ENCODE measurements around the gene NCR2. TPM values are rescaled to one million over a fixed set of nuclear protein-coding genes. Genes with fewer than 3 reads are reported as not detected.

Gene NCR2
- total RNA-seq, 1 experiment from 2014 or later, result not detected

- Histone ChIP-seq H3K79me2 (ENCODE audit: insufficient read depth, low read length) (no peaks in the 10 kb centered on the region), H3K14ac (ENCODE audit: insufficient read depth, low read length) (no peak overlapping the region), H3K9ac (ENCODE audit: extremely low read depth, insufficient read length, low read length) (no peak overlapping the region), H3K9me3 (ENCODE audit: control insufficient read depth, low read depth, low read length) (no peaks in the 10 kb centered on the region), H2BK12ac (ENCODE audit: insufficient read length, low read depth, low read length) (no peak overlapping the region), H3K79me1 (ENCODE audit: insufficient read depth, low read depth, low read length, poor library complexity, severe bottlenecking) (no peaks in the 10 kb centered on the region), H3K4me1 (ENCODE audit: insufficient read depth, low read length) (no peaks in the 10 kb centered on the region), H4K91ac (ENCODE audit: insufficient read length, low read depth, low read length) (no peak overlapping the region), H2AFZ (ENCODE audit: low read length) (no peak overlapping the region), H3K27me3 (ENCODE audit: insufficient read depth, low read length) (no peaks in the 10 kb centered on the region; the same call in 1 of the 2 replicates), H3K27ac (ENCODE audit: insufficient read length, low read depth, low read length) (no peak overlapping the region), H2BK120ac (ENCODE audit: low read depth, low read length, poor library complexity, severe bottlenecking) (no peak overlapping the region), H3K23me2 (ENCODE audit: insufficient read length, low read depth, low read length, poor library complexity, severe bottlenecking) (no peaks in the 10 kb centered on the region), H3K4me2 (ENCODE audit: insufficient read depth, insufficient read length, low read length) (no peak overlapping the region), H3K4ac (ENCODE audit: low read depth, low read length) (no peak overlapping the region), H4K5ac (ENCODE audit: insufficient read length, low read depth, low read length) (no peak overlapping the region), H2BK20ac (ENCODE audit: low read depth, low read length, poor library complexity, severe bottlenecking) (no peak overlapping the region), H3T11ph (ENCODE audit: low read length) (no peak overlapping the region), H2BK5ac (ENCODE audit: insufficient read length, low read length) (no peak overlapping the region), H3K18ac (ENCODE audit: insufficient read length, low read depth, low read length) (no peak overlapping the region), H2AK5ac (ENCODE audit: insufficient read length, low read length) (no peak overlapping the region), H3K56ac (ENCODE audit: insufficient read length, low read depth, low read length) (no peak overlapping the region), H4K20me1 (ENCODE audit: control insufficient read depth, insufficient read depth, insufficient read length) (no peaks in the 10 kb centered on the region), H3K23ac (ENCODE audit: insufficient read length, low read depth, low read length) (no peak overlapping the region), H4K8ac (replicated peaks; ENCODE audit: insufficient read length, low read depth, low read length) (no peak overlapping the region), H2BK15ac (ENCODE audit: low read depth, low read length) (no peak overlapping the region)
- Mint-ChIP-seq H3K27ac (0 out of 7 replicates have a peak overlapping the region, but pooled peaks of 1 of the 3 experiments have one; percentile 63), H3K4me3 (no peak overlapping the region), H3K4me1 (peaks cover 6 to 14% of the 10 kb centered on the region in 2 experiments), H3K9me3 (no peaks in the 10 kb centered on the region), H3K36me3 (ENCODE audit: insufficient read depth in 1 of 3, low read depth in 3 of 3) (no peaks in the 10 kb centered on the region; a peak in 1 of 7 replicates), H3K27me3 (ENCODE audit: low read depth) (peaks cover 65% of the 10 kb centered on the region)
- no peak for DNase-seq
- TF ChIP-seq CTCF (conservative IDR thresholded peaks at IDR 0.05), result no peak
- no CpG with 5 or more reads among the region's 1 CpG for WGBS (ENCODE audit: extremely low coverage, insufficient read length, low lambda C conversion rate)
Measured at GRCh38 chr6:41342241-41342640, 6.8 kb downstream of the NCR2 start.

Data from H9 (cell line).